ENCODE results near the gene CCDC40.

DNA sequence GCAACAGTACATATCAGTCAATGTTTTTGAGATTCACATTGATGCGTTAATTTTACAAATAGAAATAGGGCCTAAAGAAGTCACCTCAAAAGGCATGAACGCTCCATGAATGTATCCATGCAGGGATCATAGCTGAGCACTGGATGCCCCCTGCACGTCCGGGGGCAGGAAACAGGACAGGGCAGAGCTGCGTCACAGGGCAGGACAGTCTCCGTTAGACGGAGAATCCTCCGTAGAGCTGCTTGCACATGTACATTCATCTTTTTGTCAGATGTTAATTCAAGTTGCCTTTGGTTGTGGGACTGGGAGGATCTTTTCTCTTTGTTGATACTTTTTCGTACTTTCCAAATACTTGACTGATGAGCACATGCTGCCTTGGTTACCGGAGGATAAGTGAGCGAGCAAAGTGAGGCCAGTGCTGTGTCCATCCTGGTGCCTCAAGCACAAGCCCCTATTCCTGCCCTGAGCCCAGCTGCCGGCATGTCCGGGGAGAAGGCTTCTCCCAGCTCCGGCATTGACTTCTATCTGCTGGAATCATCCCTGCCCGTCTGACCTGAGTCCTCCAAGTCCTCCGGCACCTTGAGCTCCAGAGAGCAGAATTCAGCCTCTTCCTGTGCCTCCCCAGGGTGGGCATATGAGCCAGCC is 80.0 kb downstream of the CCDC40 start:
- TF ChIP-seq EZH2 (IDR thresholded peaks at IDR 0.05; ENCODE audit: insufficient read depth, poor library complexity, severe bottlenecking) = no peak
- no peak for TF ChIP-seq EZH2phosphoT487 (IDR thresholded peaks at IDR 0.05; ENCODE audit: insufficient read depth, low read depth)

All from GM23248 (cell line).